ENCODE measurements around the gene ABCC5. TPM values are rescaled to one million over a fixed set of nuclear protein-coding genes. Genes with fewer than 3 reads are reported as not detected.
"Not testable (repeated sequence)": the region's sequence is repeated elsewhere in the genome, so short reads cannot be mapped to it uniquely, and the experiment has no call there.

The ABCC5 gene
- total RNA-seq, 1 donor from 2014 or later: 50.9 TPM

DNA sequence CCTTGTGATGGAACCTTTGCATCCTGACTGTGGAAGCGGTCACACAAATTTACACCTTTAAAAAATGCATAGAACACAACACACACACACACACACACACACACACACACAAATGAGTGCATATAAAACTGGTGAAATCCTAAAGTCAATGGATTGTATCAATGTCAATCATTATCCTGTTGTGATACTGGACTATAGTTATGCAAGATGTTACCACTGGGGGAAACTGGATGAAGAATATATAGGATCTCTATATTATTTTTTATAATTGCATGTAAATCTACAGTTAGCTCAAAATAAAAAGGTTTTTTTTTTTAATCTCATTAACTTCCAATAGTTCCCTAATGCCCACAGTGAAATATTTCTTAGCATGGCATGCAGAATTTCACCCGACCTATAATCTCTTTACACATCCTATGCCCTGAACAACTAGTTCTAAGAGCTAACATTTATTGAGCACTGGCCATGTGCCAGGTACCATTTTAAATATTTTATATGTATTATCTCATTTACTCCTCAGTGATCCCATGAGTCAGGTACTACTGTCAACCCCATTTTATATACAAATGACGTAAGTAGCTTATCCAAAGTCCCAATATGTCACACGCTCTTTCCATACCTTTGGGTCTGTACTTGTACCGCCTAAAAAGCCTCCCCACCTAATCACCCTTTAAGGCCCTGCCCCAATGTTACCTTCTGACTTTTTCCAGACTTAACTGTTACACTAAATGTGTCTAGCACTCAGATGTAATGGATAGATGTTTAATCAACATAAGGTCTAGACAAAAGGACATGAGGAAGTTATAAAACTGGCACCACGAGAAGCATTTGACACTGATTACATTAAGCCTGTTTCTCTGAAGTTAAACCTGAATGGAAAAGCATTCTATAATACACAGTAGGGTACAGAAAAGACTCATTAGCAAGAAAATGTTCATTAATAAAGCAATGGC is 5.5 kb downstream of the ABCC5 start:
- peaks cover 30% of the 10 kb centered on the region for H3K4me1 Mint-ChIP-seq
- no peak for DNase-seq (ENCODE audit: low read depth, low spot score)
- H3K27ac Mint-ChIP-seq (ENCODE audit: unreplicated experiment): no peak overlapping the region
- no peaks in the 10 kb centered on the region for H3K27me3 Mint-ChIP-seq (ENCODE audit: low read depth)
- H3K9me3 Mint-ChIP-seq: no peaks in the 10 kb centered on the region
- TF ChIP-seq, protein P1, sequence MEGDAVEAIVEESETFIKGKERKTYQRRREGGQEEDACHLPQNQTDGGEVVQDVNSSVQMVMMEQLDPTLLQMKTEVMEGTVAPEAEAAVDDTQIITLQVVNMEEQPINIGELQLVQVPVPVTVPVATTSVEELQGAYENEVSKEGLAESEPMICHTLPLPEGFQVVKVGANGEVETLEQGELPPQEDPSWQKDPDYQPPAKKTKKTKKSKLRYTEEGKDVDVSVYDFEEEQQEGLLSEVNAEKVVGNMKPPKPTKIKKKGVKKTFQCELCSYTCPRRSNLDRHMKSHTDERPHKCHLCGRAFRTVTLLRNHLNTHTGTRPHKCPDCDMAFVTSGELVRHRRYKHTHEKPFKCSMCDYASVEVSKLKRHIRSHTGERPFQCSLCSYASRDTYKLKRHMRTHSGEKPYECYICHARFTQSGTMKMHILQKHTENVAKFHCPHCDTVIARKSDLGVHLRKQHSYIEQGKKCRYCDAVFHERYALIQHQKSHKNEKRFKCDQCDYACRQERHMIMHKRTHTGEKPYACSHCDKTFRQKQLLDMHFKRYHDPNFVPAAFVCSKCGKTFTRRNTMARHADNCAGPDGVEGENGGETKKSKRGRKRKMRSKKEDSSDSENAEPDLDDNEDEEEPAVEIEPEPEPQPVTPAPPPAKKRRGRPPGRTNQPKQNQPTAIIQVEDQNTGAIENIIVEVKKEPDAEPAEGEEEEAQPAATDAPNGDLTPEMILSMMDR (conservative IDR thresholded peaks at IDR 0.05): no peak
- peaks cover 8% of the 10 kb centered on the region for H3K36me3 Mint-ChIP-seq (ENCODE audit: low read depth)
- H3K4me3 Mint-ChIP-seq: no peak overlapping the region

DNA sequence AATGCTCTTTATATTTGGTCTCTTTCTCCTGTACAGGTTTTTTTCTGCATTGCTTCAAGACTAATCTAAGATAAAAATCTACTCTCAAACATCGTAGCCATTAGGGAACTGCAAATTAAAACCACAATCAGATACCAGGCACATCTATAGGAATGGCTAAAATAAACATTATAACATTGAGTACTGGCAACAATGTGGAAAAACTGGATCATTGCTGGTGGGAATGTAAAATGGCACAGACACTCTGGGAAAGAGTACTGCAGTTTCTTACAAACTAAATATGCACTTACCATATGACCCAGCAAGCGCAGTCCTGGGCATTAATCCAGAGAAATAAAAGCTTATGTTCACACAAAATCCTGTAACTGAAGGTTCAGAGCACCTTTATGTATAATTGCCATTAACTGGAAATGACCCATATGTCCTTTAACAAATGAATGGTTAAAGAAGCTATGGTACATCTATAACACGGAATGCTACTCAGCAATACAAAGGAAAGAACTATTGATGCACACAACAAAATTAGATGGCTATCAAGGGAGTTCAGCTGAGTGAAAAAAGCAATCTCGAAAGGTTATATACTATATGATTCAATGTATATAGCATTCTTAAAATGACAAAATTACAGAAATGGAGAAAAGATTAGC is 6.3 kb downstream of the ABCC5 start:
- TF ChIP-seq, protein P1 (conservative IDR thresholded peaks at IDR 0.05): no peak
- Mint-ChIP-seq H3K27me3 (ENCODE audit: low read depth) (no peaks in the 10 kb centered on the region), H3K4me3 (no peak overlapping the region), H3K36me3 (ENCODE audit: low read depth) (peaks cover 8% of the 10 kb centered on the region), H3K27ac (ENCODE audit: unreplicated experiment) (no peak overlapping the region), H3K9me3 (no peaks in the 10 kb centered on the region), H3K4me1 (peaks cover 29% of the 10 kb centered on the region)
- DNase-seq (ENCODE audit: low read depth, low spot score): no peak

DNA sequence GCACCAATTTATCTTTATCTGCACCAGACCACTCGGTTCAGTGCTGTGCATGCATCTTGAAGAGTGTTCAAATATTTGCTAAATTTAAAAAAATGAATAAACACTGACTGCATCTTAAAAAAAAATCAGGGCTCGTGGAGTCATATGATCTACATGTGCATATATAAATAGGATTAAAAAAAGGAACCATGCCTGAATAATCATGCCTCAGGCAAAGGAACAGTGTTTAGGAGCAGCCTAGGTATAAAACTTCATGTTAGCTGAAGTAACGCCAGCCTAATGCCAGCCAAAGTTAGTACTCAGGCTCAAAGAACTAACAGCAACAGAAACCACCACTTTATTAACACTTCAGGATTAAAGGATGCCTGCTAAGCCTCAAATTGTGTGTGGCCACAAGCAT is 9.5 kb downstream of the ABCC5 start:
- TF ChIP-seq, protein P1 (conservative IDR thresholded peaks at IDR 0.05): no peak
- DNase-seq (ENCODE audit: low read depth, low spot score): no peak
- peaks cover 19% of the 10 kb centered on the region for H3K4me1 Mint-ChIP-seq
- no peaks in the 10 kb centered on the region for H3K27me3 Mint-ChIP-seq (ENCODE audit: low read depth)
- peaks cover 8% of the 10 kb centered on the region for H3K36me3 Mint-ChIP-seq (ENCODE audit: low read depth)
- no peaks in the 10 kb centered on the region for H3K9me3 Mint-ChIP-seq
- no peak overlapping the region for H3K4me3 Mint-ChIP-seq
- no peak overlapping the region for H3K27ac Mint-ChIP-seq (ENCODE audit: unreplicated experiment)

DNA sequence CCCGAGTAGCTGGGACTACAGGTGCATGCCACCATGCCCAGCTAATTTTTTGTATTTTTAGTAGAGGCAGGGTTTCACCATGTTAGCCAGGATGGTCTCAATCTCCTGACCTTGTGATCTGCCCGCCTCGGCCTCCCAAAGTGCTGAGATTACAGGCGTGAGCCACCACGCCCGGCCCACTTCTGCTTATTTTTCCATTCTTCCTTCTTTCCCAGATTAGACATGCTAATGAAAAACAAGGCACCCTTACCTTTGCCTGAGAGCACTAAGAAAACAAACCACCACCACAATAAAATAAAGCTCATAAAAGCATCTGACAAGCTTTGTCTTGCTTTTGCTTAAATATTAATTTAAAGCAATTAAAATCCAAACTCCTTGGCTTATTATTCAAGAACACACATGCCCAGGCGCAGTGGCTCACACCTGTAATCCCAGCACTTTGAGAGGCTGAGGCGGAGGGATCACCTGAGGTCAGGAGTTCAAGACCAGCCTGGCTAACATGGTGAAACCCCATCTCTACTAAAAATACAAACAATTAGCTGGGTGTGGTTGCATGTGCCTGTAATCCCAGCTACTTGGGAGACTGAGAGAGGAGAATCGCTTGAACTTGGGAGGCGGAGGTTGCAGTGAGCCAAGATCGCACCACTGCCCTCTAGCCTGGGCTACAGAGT is 10.4 kb downstream of the ABCC5 start:
- not testable (repeated sequence) for H3K27ac Mint-ChIP-seq (ENCODE audit: unreplicated experiment); H3K9me3 Mint-ChIP-seq; H3K27me3 Mint-ChIP-seq (ENCODE audit: low read depth); DNase-seq (ENCODE audit: low read depth, low spot score); H3K4me3 Mint-ChIP-seq; H3K36me3 Mint-ChIP-seq (ENCODE audit: low read depth)
- H3K4me1 Mint-ChIP-seq: peaks cover 19% of the 10 kb centered on the region

DNA sequence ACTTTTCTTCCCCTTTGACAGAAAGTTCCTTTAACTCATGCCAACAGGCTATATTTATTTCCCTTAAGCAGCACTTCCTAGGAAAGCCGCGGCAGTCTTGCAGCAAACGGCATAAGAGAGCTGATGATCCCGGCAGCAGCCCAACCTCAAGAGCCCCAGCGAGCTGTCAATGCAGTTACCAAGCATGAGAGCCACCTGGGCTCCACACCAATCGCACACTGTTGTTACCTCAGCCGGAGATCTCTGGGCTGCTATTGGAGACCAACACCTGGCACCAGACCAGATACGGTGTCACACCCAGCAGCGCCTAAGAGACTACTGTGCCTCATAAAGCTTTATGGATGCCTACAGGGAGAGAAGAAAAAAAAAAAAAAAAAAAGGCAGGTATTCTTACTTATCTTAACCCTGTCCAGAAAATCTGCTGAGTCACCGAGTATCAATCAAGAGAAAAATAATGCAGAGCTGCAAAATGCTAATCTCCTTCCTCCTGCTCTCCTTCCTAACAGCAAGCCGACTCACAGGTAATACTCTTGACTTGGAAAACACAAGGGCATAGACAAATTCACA is 11.7 kb downstream of the ABCC5 start:
- peaks cover 19% of the 10 kb centered on the region for H3K4me1 Mint-ChIP-seq
- no peak overlapping the region for H3K4me3 Mint-ChIP-seq
- no peak for DNase-seq (ENCODE audit: low read depth, low spot score)
- TF ChIP-seq, protein P1 (conservative IDR thresholded peaks at IDR 0.05): no peak
- H3K9me3 Mint-ChIP-seq: no peaks in the 10 kb centered on the region
- no peak overlapping the region for H3K27ac Mint-ChIP-seq (ENCODE audit: unreplicated experiment)
- no peaks in the 10 kb centered on the region for H3K27me3 Mint-ChIP-seq (ENCODE audit: low read depth)
- H3K36me3 Mint-ChIP-seq (ENCODE audit: low read depth): no peaks in the 10 kb centered on the region
